GM21737 (cell line): ENCODE measurements around the gene POLR3A.
A peak's percentile ranks its signal among the peaks of the same experiment; 100 is the strongest.

Experiments used
- ATAC-seq: cut with Tn5 transposase; IDR thresholded peaks from one replicate; pipeline ENCODE4 v1.9.1; 2021; ENCODE audit warnings: mild to moderate bottlenecking, moderate library complexity; ENCODE audit not compliant: unreplicated experiment

The POLR3A gene

GRCh38 chr10:77959887-77960455 is 69.3 kb downstream of the POLR3A start:
- ATAC-seq = no peak

- ATAC-seq = no peak
Observed at GRCh38 chr10:77959384-77959783, 69.9 kb downstream of the POLR3A start.

GRCh38 chr10:77955136-77955535 is 74.2 kb downstream of the POLR3A start:
- ATAC-seq = no peak

GRCh38 chr10:77949167-77949566 is 80.1 kb downstream of the POLR3A start:
- ATAC-seq = no peak

GRCh38 chr10:77946084-77946483 is 83.2 kb downstream of the POLR3A start:
- no peak for ATAC-seq

GRCh38 chr10:77944519-77944918 is 84.8 kb downstream of the POLR3A start:
- no peak for ATAC-seq

- ATAC-seq = no peak
Observed at GRCh38 chr10:77943121-77943901, 86.0 kb downstream of the POLR3A start.

GRCh38 chr10:77941790-77942189 is 87.5 kb downstream of the POLR3A start:
- no peak for ATAC-seq

GRCh38 chr10:77940627-77941026 is 88.7 kb downstream of the POLR3A start:
- ATAC-seq = no peak

- no peak for ATAC-seq
Observed at GRCh38 chr10:77940225-77940624, 89.1 kb downstream of the POLR3A start.

- ATAC-seq = no peak
Observed at GRCh38 chr10:77939561-77940001, 89.7 kb downstream of the POLR3A start.

GRCh38 chr10:77936697-77937567 is 92.4 kb downstream of the POLR3A start:
- ATAC-seq = no peak

GRCh38 chr10:77932016-77932715 is 97.1 kb downstream of the POLR3A start:
- ATAC-seq = no peak

GRCh38 chr10:77927402-77928246 is 101.7 kb downstream of the POLR3A start:
- ATAC-seq = no peak

- peak; percentile 60 for ATAC-seq
Observed at GRCh38 chr10:77926566-77927401, 102.5 kb downstream of the POLR3A start, which contains the start of gene DLG5. Gene DLG5 (minus strand): TSS chr10:77926755. CDS start chr10:77926520, 235 bp downstream.

- ATAC-seq = no peak
Observed at GRCh38 chr10:77925795-77926565, 103.3 kb downstream of the POLR3A start.

- ATAC-seq = no peak
Observed at GRCh38 chr10:77925410-77925794, 103.9 kb downstream of the POLR3A start.

GRCh38 chr10:77922566-77923179 is 106.6 kb downstream of the POLR3A start:
- no peak for ATAC-seq
